Mucosa of descending colon (tissue), 3 donors: Measurements from ENCODE around the gene GINS1. TPM values are rescaled to one million over a fixed set of nuclear protein-coding genes. Genes with fewer than 3 reads are reported as not detected.

Experiments used
- ATAC-seq: fragments of 200-7000 bp; cut with Tn5 transposase; one replicate; pipeline ENCODE4 v1.9.1; 2020; ENCODE audit warnings: mild to moderate bottlenecking, moderate library complexity
- DNase-seq, 3 donors: peaks; one replicate each; pipeline ENCODE4 v3.0.0-alpha.2; 2020
- H3K36me3 ChIP-seq: fragments of 200-600 bp; one replicate; pipeline ENCODE4 v1.8.0; 2021; ENCODE audit warnings: low read depth, mild to moderate bottlenecking
- H3K4me1 ChIP-seq: fragments of 200-600 bp; one replicate; pipeline ENCODE4 v1.8.0; 2021; ENCODE audit warnings: low read depth, mild to moderate bottlenecking
- H3K4me3 ChIP-seq: fragments of 200-600 bp; one replicate; pipeline ENCODE4 v1.8.0; 2021; ENCODE audit warnings: mild to moderate bottlenecking
- H3K9me3 ChIP-seq: fragments of 200-600 bp; one replicate; pipeline ENCODE4 v1.8.0; 2021; ENCODE audit warnings: mild to moderate bottlenecking
- CTCF ChIP-seq: fragments of 200-600 bp; IDR thresholded peaks from one replicate; pipeline ENCODE4 v1.8.0; 2022; ENCODE audit warnings: antibody characterized with exemption, mild to moderate bottlenecking
- intact Hi-C, 2 donors: fragments of 100-400 bp; cut with DNase I in 1 of 2; cut with micrococcal nuclease in 1 of 2; formaldehyde crosslinking; loops; one replicate each; pipeline versions ENCODE4 v1.11.0 to v1.11.1; 2022; cut with DNase I, micrococcal nuclease
- total RNA-seq, 3 donors: library from RNA; stranded (reverse); fragmentation: NEBNext Ultra II Directional in 2 of 3; extraction: Animal tissue kit (Norgen Biotek cat#: 25700) in 2 of 3; gene quantifications; one replicate each; pipeline versions ENCODE4 v1.2.1 to v1.2.4, GENCODE V29; 2021 to 2023
- donor health status: DM: no; HTN: no; CAD: no; lungs with moderate emphysema.
- donor health status: DM: no; HTN: no; CAD: no.
- donor health status: DM: no; HTN: yes; CAD: no.

The GINS1 gene
- total RNA-seq, 3 donors from 2014 or later: 1.8 to 8.6 (median 1.9) TPM

- ATAC-seq: no peak
- Histone ChIP-seq H3K4me1 (no peaks in the 10 kb centered on the region), H3K9me3 (no peaks in the 10 kb centered on the region), H3K36me3 (no peaks in the 10 kb centered on the region), H3K4me3 (no peak overlapping the region)
- no peak for DNase-seq
- intact Hi-C loops: no loop called here
- TF ChIP-seq CTCF: no peak
These were observed 31.2 kb upstream of the GINS1 start for GRCh38 chr20:25376236-25376635.

- no peak for TF ChIP-seq CTCF
- Histone ChIP-seq H3K4me3 (no peak overlapping the region), H3K4me1 (no peaks in the 10 kb centered on the region), H3K9me3 (no peaks in the 10 kb centered on the region), H3K36me3 (no peaks in the 10 kb centered on the region)
- DNase-seq (no peak), ATAC-seq (no peak)
- intact Hi-C loops: no loop called here
These were observed 30.6 kb upstream of the GINS1 start for GRCh38 chr20:25376886-25377285.

- no peak for DNase-seq
- Histone ChIP-seq H3K4me3 (no peak overlapping the region), H3K4me1 (no peaks in the 10 kb centered on the region), H3K9me3 (no peaks in the 10 kb centered on the region), H3K36me3 (no peaks in the 10 kb centered on the region)
- no peak for TF ChIP-seq CTCF
- intact Hi-C loops: no loop called here
- ATAC-seq: no peak
These were observed 29.1 kb upstream of the GINS1 start for GRCh38 chr20:25378189-25378883.

- no peak for TF ChIP-seq CTCF
- Histone ChIP-seq H3K36me3 (no peaks in the 10 kb centered on the region), H3K4me3 (no peak overlapping the region), H3K4me1 (no peaks in the 10 kb centered on the region), H3K9me3 (no peaks in the 10 kb centered on the region)
- ATAC-seq (no peak), DNase-seq (no peak)
- intact Hi-C loops: no loop called here
These were observed 28.4 kb upstream of the GINS1 start for GRCh38 chr20:25378884-25379733.

- peaks cover 3% of the 10 kb centered on the region for H3K4me1 ChIP-seq
- intact Hi-C loops: no loop called here
- ATAC-seq: no peak
- no peak for TF ChIP-seq CTCF
- H3K36me3 ChIP-seq: no peaks in the 10 kb centered on the region
- no peak for DNase-seq
- no peaks in the 10 kb centered on the region for H3K9me3 ChIP-seq
- no peak overlapping the region for H3K4me3 ChIP-seq
These were observed 26.4 kb upstream of the GINS1 start for GRCh38 chr20:25380945-25381614.
